Stimulated activated naive B cell treated with anti-CD40 and anti-IgM and Interleukin-4, amounts not matched to agents 10 μg/mL and 1 μg/mL and 100 μg/mL, for 72 hours (primary cell): ENCODE data around the gene TGFB1I1.
"Not testable (repeated sequence)": the region's sequence is repeated elsewhere in the genome, so short reads cannot be mapped to it uniquely, and the experiment has no call there.

ENCODE experiments used
- ATAC-seq, 2 donors: fragments of 150-1000 bp; cut with Tn5 transposase; replicated peaks; 2 replicates each; pipeline ENCODE4 v1.10.0; 2021; ENCODE audit warnings: moderate library complexity in 1 of 2
- DNase-seq: peaks from one replicate; pipeline ENCODE4 v3.0.0; 2021
- H3K27ac Mint-ChIP-seq: one replicate; pipeline ENCODE4 v1.8.0; 2022; ENCODE audit warnings: mild to moderate bottlenecking, mixed read lengths
- H3K27me3 Mint-ChIP-seq, 2 donors: one replicate each; pipeline ENCODE4 v1.8.0; 2022; ENCODE audit warnings: mixed read lengths in 2 of 2
- H3K36me3 Mint-ChIP-seq, 2 donors: one replicate each; pipeline ENCODE4 v1.8.0; 2022; ENCODE audit warnings: mixed read lengths in 2 of 2, mild to moderate bottlenecking in 1 of 2
- H3K4me1 Mint-ChIP-seq, 2 donors: one replicate each; pipeline ENCODE4 v1.8.0; 2022; ENCODE audit warnings: mixed read lengths in 2 of 2, mild to moderate bottlenecking in 1 of 2
- H3K4me3 Mint-ChIP-seq, 2 donors: one replicate each; pipeline ENCODE4 v1.8.0; 2022; ENCODE audit warnings: mild to moderate bottlenecking in 2 of 2, mixed read lengths in 2 of 2, moderate library complexity in 1 of 2
- H3K9me3 Mint-ChIP-seq, 2 donors: one replicate each; pipeline ENCODE4 v1.8.0; 2022; ENCODE audit warnings: mixed read lengths in 2 of 2, mild to moderate bottlenecking in 1 of 2

TGFB1I1 gene

GRCh38 chr16:31439023-31439422 lies 32.9 kb upstream of the TGFB1I1 start:
- not testable (repeated sequence) for H3K4me3 Mint-ChIP-seq, H3K9me3 Mint-ChIP-seq, H3K27me3 Mint-ChIP-seq, DNase-seq, H3K36me3 Mint-ChIP-seq, H3K27ac Mint-ChIP-seq
- peak in 1 of 2 donors; percentile 23 for ATAC-seq
- H3K4me1 Mint-ChIP-seq: peaks cover 20 to 32% of the 10 kb centered on the region in 2 donors

- H3K4me1 Mint-ChIP-seq: peaks cover 20 to 32% of the 10 kb centered on the region in 2 donors
- no peak overlapping the region for H3K4me3 Mint-ChIP-seq
- no peaks in the 10 kb centered on the region for H3K9me3 Mint-ChIP-seq
- ATAC-seq (no peak), DNase-seq (no peak)
- H3K27ac Mint-ChIP-seq: no peak overlapping the region
- H3K36me3 Mint-ChIP-seq: no peaks in the 10 kb centered on the region
- H3K27me3 Mint-ChIP-seq: peaks cover 4 to 6% of the 10 kb centered on the region in 2 donors
Measured at GRCh38 chr16:31439519-31439918, 32.4 kb upstream of the TGFB1I1 start.

- H3K9me3 Mint-ChIP-seq: no peaks in the 10 kb centered on the region
- no peak overlapping the region for H3K4me3 Mint-ChIP-seq
- H3K36me3 Mint-ChIP-seq: no peaks in the 10 kb centered on the region
- H3K27ac Mint-ChIP-seq: no peak overlapping the region
- peaks cover 20 to 32% of the 10 kb centered on the region in 2 donors for H3K4me1 Mint-ChIP-seq
- DNase-seq: no peak
- ATAC-seq: no peak
- peaks cover 4 to 6% of the 10 kb centered on the region in 2 donors for H3K27me3 Mint-ChIP-seq
Measured at GRCh38 chr16:31440516-31441184, 31.3 kb upstream of the TGFB1I1 start.

GRCh38 chr16:31441956-31442355 lies 30.0 kb upstream of the TGFB1I1 start:
- peaks cover 23 to 32% of the 10 kb centered on the region in 2 donors for H3K4me1 Mint-ChIP-seq
- H3K27ac Mint-ChIP-seq: no peak overlapping the region
- no peaks in the 10 kb centered on the region for H3K9me3 Mint-ChIP-seq
- H3K27me3 Mint-ChIP-seq: peaks cover 4 to 6% of the 10 kb centered on the region in 2 donors
- H3K4me3 Mint-ChIP-seq: peak overlapping the region; percentile 77 to 88
- peaks cover 0 to 5% of the 10 kb centered on the region in 2 donors for H3K36me3 Mint-ChIP-seq
- ATAC-seq (no peak), DNase-seq (no peak)

GRCh38 chr16:31445931-31446330 lies 26.0 kb upstream of the TGFB1I1 start:
- not testable (repeated sequence) for DNase-seq, ATAC-seq, H3K36me3 Mint-ChIP-seq, H3K27me3 Mint-ChIP-seq, H3K27ac Mint-ChIP-seq, H3K9me3 Mint-ChIP-seq, H3K4me3 Mint-ChIP-seq
- peaks cover 12 to 16% of the 10 kb centered on the region in 2 donors for H3K4me1 Mint-ChIP-seq

- Mint-ChIP-seq H3K4me3 (no peak overlapping the region), H3K36me3 (peaks cover 10 to 14% of the 10 kb centered on the region in 2 donors), H3K27ac (no peak overlapping the region), H3K9me3 (no peaks in the 10 kb centered on the region), H3K27me3 (no peaks in the 10 kb centered on the region), H3K4me1 (peaks cover 19 to 39% of the 10 kb centered on the region in 2 donors)
- no peak for ATAC-seq
- DNase-seq: no peak
Measured at GRCh38 chr16:31451201-31451600, 20.8 kb upstream of the TGFB1I1 start.

- Mint-ChIP-seq H3K27ac (no peak overlapping the region), H3K27me3 (no peaks in the 10 kb centered on the region), H3K36me3 (peaks cover 10 to 14% of the 10 kb centered on the region in 2 donors), H3K4me3 (no peak overlapping the region), H3K9me3 (no peaks in the 10 kb centered on the region), H3K4me1 (peaks cover 19 to 43% of the 10 kb centered on the region in 2 donors)
- ATAC-seq (peak; percentile 65 to 74), DNase-seq (no peak)
Measured at GRCh38 chr16:31451681-31452351, 20.1 kb upstream of the TGFB1I1 start.

GRCh38 chr16:31452631-31453106 lies 19.3 kb upstream of the TGFB1I1 start:
- Mint-ChIP-seq H3K27me3 (no peaks in the 10 kb centered on the region), H3K4me3 (no peak overlapping the region), H3K9me3 (no peaks in the 10 kb centered on the region), H3K27ac (no peak overlapping the region), H3K36me3 (peaks cover 10 to 15% of the 10 kb centered on the region in 2 donors), H3K4me1 (peaks cover 20 to 47% of the 10 kb centered on the region in 2 donors)
- ATAC-seq (no peak), DNase-seq (no peak)

GRCh38 chr16:31453255-31454204 lies 18.4 kb upstream of the TGFB1I1 start:
- H3K4me1 Mint-ChIP-seq: peaks cover 25 to 54% of the 10 kb centered on the region in 2 donors
- peaks cover 16 to 21% of the 10 kb centered on the region in 2 donors for H3K36me3 Mint-ChIP-seq
- H3K27ac Mint-ChIP-seq: peak overlapping the region; percentile 2
- no peaks in the 10 kb centered on the region for H3K9me3 Mint-ChIP-seq
- ATAC-seq (no peak), DNase-seq (no peak)
- no peak overlapping the region for H3K4me3 Mint-ChIP-seq
- no peaks in the 10 kb centered on the region for H3K27me3 Mint-ChIP-seq

- peaks cover 16 to 21% of the 10 kb centered on the region in 2 donors for H3K36me3 Mint-ChIP-seq
- H3K27ac Mint-ChIP-seq: peak overlapping the region; percentile 59
- ATAC-seq: no peak
- no peak for DNase-seq
- no peaks in the 10 kb centered on the region for H3K27me3 Mint-ChIP-seq
- H3K9me3 Mint-ChIP-seq: no peaks in the 10 kb centered on the region
- peaks cover 30 to 60% of the 10 kb centered on the region in 2 donors for H3K4me1 Mint-ChIP-seq
- H3K4me3 Mint-ChIP-seq: peak overlapping the region; percentile 39 to 41
Measured at GRCh38 chr16:31455601-31456314, 16.2 kb upstream of the TGFB1I1 start.

GRCh38 chr16:31456988-31457360 lies 15.0 kb upstream of the TGFB1I1 start:
- Mint-ChIP-seq H3K4me3 (no peak overlapping the region), H3K27ac (no peak overlapping the region), H3K27me3 (no peaks in the 10 kb centered on the region), H3K9me3 (no peaks in the 10 kb centered on the region), H3K36me3 (peaks cover 13 to 21% of the 10 kb centered on the region in 2 donors), H3K4me1 (peaks cover 31 to 48% of the 10 kb centered on the region in 2 donors)
- ATAC-seq (no peak), DNase-seq (no peak)

- Mint-ChIP-seq H3K27me3 (no peaks in the 10 kb centered on the region), H3K27ac (peak overlapping the region; percentile 99)
- ATAC-seq: peak; percentile 8 to 10
Measured at GRCh38 chr16:31458073-31458843, 13.7 kb upstream of the TGFB1I1 start.

More at GRCh38 chr16:31458073-31458843, 13.7 kb upstream of the TGFB1I1 start:
- Mint-ChIP-seq H3K36me3 (peaks cover 19 to 29% of the 10 kb centered on the region in 2 donors), H3K4me1 (peaks cover 30 to 41% of the 10 kb centered on the region in 2 donors), H3K4me3 (peak overlapping the region; percentile 93 to 94), H3K9me3 (no peaks in the 10 kb centered on the region)
- DNase-seq: peak; percentile 37
